ENCODE data around the gene RNF144A. TPM values are rescaled to one million over a fixed set of nuclear protein-coding genes. Genes with fewer than 3 reads are reported as not detected.

The RNF144A gene
- total and polyA plus RNA-seq, 10 of the 15 experiments (the other 5 are each of a cell fraction or from before 2014, with no cell fraction given): 0.02 to 12.1 (median 0.48) TPM; not detected in 1

GRCh38 chr2:6944555-6944954 is 27.3 kb downstream of the RNF144A start (continued):
- no peak for TF ChIP-seq CEBPB (IDR thresholded peaks at IDR 0.05; ENCODE audit: borderline replicate concordance in 1 of 2, low read depth in 2 of 2, low read length in 2 of 2)
- TF ChIP-seq NFXL1 (IDR thresholded peaks at IDR 0.05; ENCODE audit: borderline replicate concordance): no peak
- TF ChIP-seq, protein P1, sequence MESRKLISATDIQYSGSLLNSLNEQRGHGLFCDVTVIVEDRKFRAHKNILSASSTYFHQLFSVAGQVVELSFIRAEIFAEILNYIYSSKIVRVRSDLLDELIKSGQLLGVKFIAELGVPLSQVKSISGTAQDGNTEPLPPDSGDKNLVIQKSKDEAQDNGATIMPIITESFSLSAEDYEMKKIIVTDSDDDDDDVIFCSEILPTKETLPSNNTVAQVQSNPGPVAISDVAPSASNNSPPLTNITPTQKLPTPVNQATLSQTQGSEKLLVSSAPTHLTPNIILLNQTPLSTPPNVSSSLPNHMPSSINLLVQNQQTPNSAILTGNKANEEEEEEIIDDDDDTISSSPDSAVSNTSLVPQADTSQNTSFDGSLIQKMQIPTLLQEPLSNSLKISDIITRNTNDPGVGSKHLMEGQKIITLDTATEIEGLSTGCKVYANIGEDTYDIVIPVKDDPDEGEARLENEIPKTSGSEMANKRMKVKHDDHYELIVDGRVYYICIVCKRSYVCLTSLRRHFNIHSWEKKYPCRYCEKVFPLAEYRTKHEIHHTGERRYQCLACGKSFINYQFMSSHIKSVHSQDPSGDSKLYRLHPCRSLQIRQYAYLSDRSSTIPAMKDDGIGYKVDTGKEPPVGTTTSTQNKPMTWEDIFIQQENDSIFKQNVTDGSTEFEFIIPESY (IDR thresholded peaks at IDR 0.05): no peak

- H3K9ac ChIP-seq (ENCODE audit: control insufficient read depth, insufficient read depth, low read length): no peak overlapping the region
- ChIA-PET SMC1A (ENCODE audit: uncharacterized antibody, unreplicated experiment) (interaction anchor here (1.0 to 4.2 kb wide), 10 partner anchors 10 to 69 kb away, joined by 4 to 30 read pairs (median 6); no protein-coding TSS in a partner anchor), RAD21 (ENCODE audit: unreplicated experiment) (interaction anchor here (1.0 to 3.3 kb wide), 4 partner anchors 29 to 113 kb away, joined by 3 to 16 read pairs (median 4); no protein-coding TSS in a partner anchor), CTCF (interaction anchor here (0.5 to 3.4 kb wide), 11 partner anchors 17 to 1969 kb away, joined by 3 to 25 read pairs (median 3); no protein-coding TSS in a partner anchor), POLR2A (interaction anchor here (0.6 to 3.4 kb wide), 4 partner anchors 9 to 53 kb away, joined by 3 to 11 read pairs (median 4); no protein-coding TSS in a partner anchor)
- H3K9me3 ChIP-seq (replicated peaks; ENCODE audit: control insufficient read depth, insufficient read depth, low read length): no peaks in the 10 kb centered on the region
- H3K27ac ChIP-seq (ENCODE audit: control insufficient read depth, insufficient read depth): 0 out of 2 replicates have a peak overlapping the region, but pooled peaks have one; percentile 6
- no TSS peak for BruUV-seq (replicated peaks)
- no peaks in the 10 kb centered on the region for H4K20me1 ChIP-seq (ENCODE audit: control insufficient read depth, insufficient read depth)
- no peaks in the 10 kb centered on the region for H3K79me2 ChIP-seq (ENCODE audit: control insufficient read depth, insufficient read depth, low read length)
- peaks cover 0 to 2% of the 10 kb centered on the region in 2 experiments; a peak in 2 of 4 replicates for H3K36me3 ChIP-seq (ENCODE audit: control insufficient read depth in 2 of 2, insufficient read depth in 2 of 2, low read length in 1 of 2)
- in situ Hi-C loops (cut with MboI) (no loop called here), intact Hi-C loops (cut with micrococcal nuclease; ENCODE audit: unreplicated experiment) (loop anchor here (1.0 kb wide), 1 partner anchor 13 kb away; no protein-coding TSS in a partner anchor)
- peak overlapping the region; percentile 74 for H3K4me2 ChIP-seq (ENCODE audit: control insufficient read depth, insufficient read depth)
- ATAC-seq (peak; percentile 94), FAIRE-seq (peak; percentile 82), DNase-seq (ENCODE audit: low read depth, low spot score) (peak; percentile 72)
- H3K4me1 ChIP-seq (ENCODE audit: control insufficient read depth, insufficient read depth, low read length): peaks cover 25% of the 10 kb centered on the region
- 39% methylated on average over 9 of the region's 9 CpGs for WGBS (ENCODE audit: insufficient coverage, insufficient replicate concordance, low lambda C conversion rate, missing lambda C conversion rate)
- no peaks in the 10 kb centered on the region for H3K27me3 ChIP-seq (replicated peaks in 1 of 2; ENCODE audit: control insufficient read depth in 2 of 2, insufficient read depth in 2 of 2, low read length in 1 of 2)
- H3K4me3 ChIP-seq: no peak overlapping the region
- H2AFZ ChIP-seq (ENCODE audit: control insufficient read depth, low read depth, low read length): no peak overlapping the region
- peak; percentile 97 for TF ChIP-seq TBL1XR1 (IDR thresholded peaks at IDR 0.05; ENCODE audit: low read depth, low read length)
- peak; percentile 42; the same call in 1 of the 2 replicates for TF ChIP-seq ZNF592 (IDR thresholded peaks at IDR 0.05)
- peak; percentile 80 for TF ChIP-seq NFIC (IDR thresholded peaks at IDR 0.05; ENCODE audit: low read depth, low read length)
- no peak for TF ChIP-seq MXI1 (IDR thresholded peaks at IDR 0.05; ENCODE audit: low read depth, low read length)
- TF ChIP-seq ZNF217 (IDR thresholded peaks at IDR 0.05): peak; percentile 50; the same call in 1 of the 2 replicates
- TF ChIP-seq REST (IDR thresholded peaks at IDR 0.05; ENCODE audit: low read depth, low read length): no peak
- 0 out of 2 replicates have a peak, but pooled peaks have one; percentile 31 for TF ChIP-seq IRF4 (IDR thresholded peaks at IDR 0.05; ENCODE audit: low read depth, low read length)
- TF ChIP-seq RAD51 (IDR thresholded peaks at IDR 0.05): peak; percentile 25; the same call in 1 of the 2 replicates
Measured at GRCh38 chr2:6945087-6945813, 28.0 kb downstream of the RNF144A start.
